Measurements from ENCODE around the gene RHAG.

DNA sequence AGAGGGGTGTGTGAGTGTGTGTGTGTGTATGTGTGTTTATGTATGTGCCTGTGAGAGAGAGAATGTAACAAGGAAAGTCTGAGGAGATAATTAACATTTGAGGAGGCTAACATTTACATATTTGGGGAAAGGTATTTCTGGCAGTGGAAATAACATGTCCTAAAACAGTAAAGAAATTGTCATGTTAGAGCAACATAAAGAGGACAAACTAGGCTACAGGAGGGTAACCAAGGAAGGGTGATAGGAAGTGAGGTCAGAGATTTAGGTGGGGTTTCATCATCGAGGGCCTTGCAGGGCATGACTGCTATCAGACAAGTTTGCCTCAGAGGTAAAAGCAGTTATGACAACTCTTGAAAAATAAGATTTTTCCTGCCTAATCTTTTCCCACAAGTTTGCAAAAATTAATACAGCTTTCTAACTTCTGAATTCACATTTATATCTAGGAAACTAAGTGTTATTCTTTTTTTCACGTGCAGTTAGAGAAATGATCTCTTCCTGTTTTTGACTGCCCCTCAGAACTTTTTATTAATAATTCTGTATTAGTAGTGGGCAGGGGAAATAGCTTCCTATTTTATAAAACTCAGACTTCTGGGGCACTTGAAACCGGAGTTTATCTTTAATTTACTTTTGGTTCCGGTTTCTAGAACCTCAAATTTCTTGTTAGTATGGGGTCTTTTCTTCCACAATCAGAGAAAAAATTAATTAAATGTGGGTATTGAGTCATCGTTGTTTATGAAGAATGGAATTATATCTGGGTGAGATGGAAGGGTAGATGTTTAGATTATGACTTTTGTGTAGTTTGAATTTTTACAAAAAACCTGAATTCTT lies 30.5 kb upstream of the RHAG start:
- TF ChIP-seq, protein P1, sequence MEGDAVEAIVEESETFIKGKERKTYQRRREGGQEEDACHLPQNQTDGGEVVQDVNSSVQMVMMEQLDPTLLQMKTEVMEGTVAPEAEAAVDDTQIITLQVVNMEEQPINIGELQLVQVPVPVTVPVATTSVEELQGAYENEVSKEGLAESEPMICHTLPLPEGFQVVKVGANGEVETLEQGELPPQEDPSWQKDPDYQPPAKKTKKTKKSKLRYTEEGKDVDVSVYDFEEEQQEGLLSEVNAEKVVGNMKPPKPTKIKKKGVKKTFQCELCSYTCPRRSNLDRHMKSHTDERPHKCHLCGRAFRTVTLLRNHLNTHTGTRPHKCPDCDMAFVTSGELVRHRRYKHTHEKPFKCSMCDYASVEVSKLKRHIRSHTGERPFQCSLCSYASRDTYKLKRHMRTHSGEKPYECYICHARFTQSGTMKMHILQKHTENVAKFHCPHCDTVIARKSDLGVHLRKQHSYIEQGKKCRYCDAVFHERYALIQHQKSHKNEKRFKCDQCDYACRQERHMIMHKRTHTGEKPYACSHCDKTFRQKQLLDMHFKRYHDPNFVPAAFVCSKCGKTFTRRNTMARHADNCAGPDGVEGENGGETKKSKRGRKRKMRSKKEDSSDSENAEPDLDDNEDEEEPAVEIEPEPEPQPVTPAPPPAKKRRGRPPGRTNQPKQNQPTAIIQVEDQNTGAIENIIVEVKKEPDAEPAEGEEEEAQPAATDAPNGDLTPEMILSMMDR (IDR thresholded peaks at IDR 0.05; ENCODE audit: insufficient read depth, low read depth, low read length), result no peak
- TF ChIP-seq EZH2 (IDR thresholded peaks at IDR 0.05; ENCODE audit: insufficient read depth, low read length), result no peak
